GM19239 (cell line): Measurements from ENCODE around the gene MRGPRE.

Experiments used
- DNase-seq: peaks from one replicate; pipeline ENCODE4 v3.0.0; 2011; ENCODE audit warnings: low spot score; ENCODE audit not compliant: insufficient read length
- FAIRE-seq: peaks from 2 replicates; lab custom pipeline; 2011; peaks lifted over from hg19 to GRCh38; lab: Jason Lieb, UNC

MRGPRE gene

DNA sequence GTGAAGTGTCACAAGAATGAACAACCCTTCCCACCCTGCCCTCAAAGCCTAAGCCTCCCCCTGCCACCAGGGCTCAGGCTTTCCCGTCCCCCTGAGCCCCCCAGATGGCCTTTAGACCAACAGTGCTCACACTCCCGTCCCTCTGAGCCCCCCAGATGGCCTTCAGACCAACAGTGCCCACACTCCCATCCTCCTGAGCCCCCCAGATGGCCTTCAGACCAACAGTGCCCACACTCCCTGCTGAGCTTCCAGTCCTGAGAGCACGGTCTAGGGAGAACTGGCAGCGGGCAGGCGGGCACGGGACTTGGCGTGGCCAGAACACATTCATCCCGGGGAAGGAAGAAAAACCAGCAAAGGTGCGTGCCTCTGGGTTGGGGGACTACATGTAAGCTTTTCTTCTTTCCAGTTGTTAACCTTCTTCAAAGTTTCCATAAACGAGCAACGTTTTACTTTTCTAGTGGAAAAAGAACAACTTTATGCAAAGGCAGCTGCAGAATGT lies 16.1 kb downstream of the MRGPRE start:
- FAIRE-seq (no peak), DNase-seq (no peak)

DNA sequence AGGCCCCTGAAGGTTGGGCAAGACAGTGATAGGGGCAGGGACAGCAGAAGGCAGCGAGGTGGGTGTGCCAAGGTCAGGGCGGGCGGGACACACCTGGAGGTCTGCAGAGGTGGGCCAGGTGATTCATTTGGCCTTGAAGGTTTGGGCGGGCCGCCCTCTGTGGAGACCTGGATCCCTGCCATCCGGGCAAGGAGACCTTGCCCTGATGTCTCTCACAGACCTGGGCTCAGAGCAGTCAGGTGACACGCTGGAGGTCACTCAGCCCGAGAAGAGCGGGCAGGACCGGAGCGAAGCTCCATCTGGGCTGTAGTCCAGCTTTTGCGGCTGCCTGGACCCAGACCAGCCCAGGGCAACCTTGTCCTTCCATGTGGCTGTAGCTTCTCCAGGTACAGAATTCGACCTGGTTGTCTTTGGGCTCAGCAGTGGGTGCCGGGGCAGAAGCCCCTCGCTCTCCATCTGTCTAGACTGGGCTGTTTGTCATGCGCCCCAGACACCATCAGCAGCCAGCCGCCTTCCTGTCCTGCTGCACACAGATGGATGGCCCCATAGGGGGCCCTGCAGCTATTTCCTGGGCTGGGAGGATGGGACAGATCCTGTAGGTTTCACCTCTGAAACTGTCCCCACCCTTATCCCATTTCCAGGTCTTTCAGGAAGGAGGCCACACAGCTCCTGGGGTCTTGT lies 16.7 kb downstream of the MRGPRE start:
- no peak for FAIRE-seq
- DNase-seq: no peak

DNA sequence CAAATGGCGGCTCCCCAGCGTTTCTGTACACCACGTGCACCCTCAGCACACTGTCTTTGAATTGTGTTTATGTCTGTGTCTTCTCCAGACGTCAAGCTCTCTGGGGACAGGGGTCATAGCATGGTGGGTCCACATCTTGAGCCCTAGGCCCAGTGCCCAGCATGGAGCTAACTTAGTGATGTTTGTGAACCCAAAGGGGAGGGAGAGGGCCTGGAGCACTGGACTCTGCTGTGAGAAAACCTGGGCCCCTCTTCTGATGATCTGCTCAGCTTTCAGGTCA lies 17.9 kb downstream of the MRGPRE start:
- no peak for FAIRE-seq
- no peak for DNase-seq

DNA sequence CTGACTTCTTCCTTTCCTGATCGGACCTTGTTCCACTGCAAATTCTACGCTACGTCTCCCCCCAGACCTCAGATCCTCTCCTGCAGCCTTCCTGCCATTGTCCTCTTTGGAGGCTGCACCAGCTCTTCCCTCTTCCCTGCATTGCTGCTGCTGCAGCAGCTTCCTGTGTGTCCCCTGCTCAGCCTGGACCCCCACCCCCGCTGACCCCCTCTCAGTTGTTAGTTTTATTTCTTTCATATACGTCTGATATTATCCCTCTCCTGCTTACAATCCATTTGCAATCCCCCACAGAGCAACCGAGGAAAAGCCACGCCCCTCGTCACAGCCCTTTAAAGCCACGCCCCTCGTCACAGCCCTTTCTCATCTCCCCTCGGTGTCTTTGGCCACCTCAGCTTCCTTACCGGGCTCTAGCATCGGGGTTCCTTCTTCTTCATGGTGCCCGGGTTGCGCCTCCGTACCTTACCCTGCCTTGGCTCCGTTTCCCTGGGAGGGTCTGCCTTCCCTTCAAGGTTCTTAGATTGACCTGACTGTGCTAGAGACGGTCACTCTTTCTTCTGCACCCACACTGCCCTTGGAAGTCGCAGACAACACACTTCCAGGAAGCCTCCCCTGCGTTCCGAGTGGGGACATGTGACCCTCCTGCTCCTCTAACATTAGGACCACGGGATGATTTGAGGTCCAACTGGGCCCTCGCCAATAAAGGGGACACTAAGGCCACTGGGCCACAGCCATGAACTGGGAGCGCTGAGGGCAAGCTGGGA lies 18.4 kb downstream of the MRGPRE start:
- no peak for DNase-seq

DNA sequence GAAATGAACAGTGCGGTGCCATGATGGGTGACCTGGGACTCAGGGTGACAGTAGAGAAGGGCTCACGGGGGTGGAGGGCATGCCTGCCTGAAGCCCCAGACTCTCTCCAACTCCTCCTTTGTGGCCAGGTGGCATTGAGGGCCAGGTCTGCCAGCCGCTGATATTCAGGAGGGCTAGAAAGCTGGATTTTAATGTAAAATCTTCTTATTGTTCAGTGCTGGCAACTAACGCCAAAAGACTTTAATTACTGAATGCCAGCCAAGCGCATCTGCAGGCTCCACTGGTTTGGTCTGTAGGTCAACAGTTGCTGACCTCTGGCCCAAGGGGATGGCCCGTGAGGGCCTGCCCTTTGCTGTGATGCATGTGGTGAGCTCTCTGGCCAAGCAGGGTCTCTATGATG lies 23.9 kb downstream of the MRGPRE start:
- no peak for FAIRE-seq
- DNase-seq: no peak

More for the DNA sequence above, 18.4 kb downstream of the MRGPRE start:
- no peak for FAIRE-seq

DNA sequence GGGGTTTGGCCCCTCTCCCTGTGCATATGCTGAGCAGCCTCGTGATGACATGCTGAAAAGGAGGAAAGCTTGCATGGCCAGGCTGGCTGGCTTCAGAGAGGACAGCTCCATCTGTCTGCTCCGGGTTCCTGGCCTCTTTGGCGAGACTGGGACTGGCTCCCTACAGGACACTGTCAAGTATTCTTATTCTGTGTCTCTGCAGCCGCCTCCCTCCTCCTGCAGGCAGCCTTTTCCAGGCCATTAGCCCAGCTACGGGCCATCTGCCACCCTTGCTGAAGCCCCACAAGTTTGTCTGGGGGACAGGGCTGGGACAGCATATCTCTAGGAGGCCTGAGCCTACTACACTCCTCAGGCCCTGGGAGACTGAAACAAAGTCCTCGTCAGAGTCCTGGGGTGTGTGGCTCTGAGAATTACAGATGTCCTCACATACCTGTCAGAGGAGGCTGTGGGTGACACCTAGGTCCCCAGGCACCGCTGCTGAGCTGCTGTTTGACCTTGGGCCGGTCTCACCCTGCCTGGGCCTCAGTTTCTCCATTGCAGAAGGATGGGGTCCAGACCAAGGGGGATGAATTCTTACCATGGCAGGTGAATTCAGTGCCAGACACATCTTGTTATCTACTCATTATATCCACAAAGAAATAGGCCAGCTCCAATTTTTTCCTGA lies 24.6 kb downstream of the MRGPRE start:
- FAIRE-seq (no peak), DNase-seq (no peak)

DNA sequence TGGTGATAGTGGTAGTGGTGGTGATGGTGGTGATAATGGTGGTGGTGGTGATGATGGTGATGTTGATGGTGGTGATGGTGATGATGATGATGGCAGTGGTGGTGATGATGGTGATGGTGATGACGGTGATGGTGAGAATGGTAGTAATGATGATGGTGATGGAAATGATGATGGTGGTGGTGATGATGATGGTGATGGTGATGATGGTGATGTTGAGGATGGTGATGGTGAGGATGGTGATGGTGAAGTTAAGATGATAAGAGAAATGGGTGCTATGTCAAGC lies 25.4 kb downstream of the MRGPRE start:
- FAIRE-seq: no peak
- no peak for DNase-seq

DNA sequence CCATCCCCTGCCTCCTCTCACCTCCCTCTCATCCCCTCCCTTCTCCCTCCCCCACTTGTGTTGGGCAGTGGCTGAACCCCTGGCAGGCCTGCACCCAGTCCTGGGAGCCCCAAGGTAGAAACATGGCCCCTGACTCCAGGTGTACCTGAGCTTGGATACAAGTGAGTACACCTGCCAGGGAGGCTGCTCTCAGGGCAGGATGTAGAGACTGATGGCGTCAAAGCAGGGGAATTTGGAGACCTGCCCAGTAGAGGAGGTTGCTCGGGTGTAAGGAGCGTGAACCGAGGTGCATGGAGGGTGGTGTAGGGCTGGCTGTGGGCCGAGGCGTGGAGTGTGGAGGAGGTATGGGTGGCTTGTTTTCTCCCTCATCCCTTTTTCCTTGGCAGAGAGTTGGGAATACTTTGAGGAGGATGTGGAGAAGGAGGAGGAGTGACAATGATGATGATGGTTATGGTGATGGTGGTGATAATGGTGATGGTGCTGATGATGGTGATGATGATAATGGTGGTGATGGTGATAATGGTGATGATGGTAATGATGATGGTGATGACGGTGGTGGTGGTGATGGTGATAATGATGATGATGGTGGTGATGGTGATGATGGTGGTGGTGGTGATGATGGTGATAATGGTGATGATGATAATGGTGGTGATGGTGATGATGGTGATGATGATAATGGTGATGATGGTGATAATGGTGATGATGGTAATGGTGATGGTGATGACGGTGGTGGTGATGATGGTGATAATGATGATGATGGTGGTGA lies 25.9 kb downstream of the MRGPRE start:
- FAIRE-seq: no peak
- DNase-seq: no peak

DNA sequence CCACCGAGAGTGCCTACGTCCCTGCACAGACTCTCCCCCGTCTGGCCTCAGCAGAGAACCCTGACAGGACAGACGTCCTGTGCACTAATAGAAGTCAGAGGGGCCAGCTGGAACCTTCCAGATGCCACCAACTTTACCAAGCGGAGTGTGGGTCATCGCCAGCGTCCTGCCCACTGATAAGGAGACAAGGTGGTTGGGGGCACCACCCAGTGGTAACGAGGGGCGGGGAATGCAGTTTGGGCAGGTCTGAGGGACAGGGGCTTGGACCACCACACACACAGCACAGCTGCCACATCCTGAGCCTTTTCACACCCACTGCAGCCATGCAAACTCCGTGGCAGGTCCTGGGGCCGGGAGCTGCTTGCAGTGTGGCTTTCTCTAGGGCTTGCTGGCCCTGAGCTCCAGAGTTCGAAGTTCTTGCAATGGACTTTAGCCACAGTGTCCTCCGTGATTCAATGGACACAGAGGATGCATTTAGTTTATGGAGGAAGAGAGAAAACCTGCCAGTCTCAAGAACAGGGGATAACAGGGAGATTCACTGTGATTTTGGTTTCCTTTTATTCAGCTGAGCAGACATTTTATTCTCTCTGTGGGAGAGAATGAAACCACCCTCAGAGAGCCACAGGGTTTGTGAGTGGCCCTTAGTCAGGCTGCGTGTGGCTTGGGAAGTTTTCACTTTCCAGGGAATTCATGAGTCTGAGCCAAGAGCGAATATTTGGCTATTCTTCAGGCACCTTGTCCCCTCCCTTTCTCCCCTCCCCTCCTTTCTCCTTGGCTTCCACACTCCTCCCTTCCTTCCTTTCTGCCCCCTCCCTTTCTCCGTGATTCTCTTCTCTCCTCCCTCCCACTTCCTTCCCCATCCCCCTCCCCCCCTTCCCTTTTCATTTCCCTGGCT lies 26.7 kb downstream of the MRGPRE start:
- DNase-seq (no peak), FAIRE-seq (no peak)

DNA sequence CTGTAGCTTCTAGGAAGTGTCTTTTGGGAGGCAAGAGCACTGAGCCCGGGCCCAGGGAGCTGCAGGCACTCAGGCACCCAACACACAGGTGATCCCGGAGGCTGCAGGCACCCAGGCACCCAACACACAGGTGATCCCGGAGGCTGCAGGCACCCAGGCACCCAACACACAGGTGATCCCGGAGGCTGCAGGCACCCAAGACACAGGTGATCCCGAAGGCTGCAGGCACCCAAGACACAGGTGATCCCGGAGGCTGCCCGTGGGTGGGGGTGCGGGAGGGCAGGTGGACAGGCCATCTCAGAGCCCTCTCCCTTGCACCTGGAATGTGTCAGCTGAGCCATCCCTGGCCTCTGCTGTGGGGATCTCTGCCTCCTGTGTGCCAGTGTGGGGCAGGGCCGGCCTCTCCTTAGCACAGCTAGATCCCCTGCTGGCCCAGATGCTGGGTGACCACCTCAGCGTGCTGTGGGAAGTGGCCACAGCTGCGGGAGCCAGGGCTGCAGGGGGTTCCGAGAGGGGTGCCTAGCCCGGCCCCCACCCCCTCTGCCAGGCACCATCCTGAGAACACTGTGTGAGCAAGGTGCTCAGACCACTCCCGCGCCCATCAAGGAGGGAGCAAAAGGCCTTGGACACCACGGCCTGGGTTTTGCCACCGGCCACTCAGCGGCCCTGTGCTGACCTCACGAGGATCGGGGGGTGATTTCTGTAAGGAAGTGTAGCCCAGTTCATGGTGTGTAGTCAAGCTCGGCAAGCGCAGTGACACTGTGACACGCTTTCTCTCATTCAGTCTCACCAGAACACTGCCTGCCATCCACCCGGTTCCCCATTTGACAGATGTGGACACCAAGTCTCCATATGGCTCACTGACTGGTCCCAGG lies 27.8 kb downstream of the MRGPRE start:
- DNase-seq (no peak), FAIRE-seq (no peak)

DNA sequence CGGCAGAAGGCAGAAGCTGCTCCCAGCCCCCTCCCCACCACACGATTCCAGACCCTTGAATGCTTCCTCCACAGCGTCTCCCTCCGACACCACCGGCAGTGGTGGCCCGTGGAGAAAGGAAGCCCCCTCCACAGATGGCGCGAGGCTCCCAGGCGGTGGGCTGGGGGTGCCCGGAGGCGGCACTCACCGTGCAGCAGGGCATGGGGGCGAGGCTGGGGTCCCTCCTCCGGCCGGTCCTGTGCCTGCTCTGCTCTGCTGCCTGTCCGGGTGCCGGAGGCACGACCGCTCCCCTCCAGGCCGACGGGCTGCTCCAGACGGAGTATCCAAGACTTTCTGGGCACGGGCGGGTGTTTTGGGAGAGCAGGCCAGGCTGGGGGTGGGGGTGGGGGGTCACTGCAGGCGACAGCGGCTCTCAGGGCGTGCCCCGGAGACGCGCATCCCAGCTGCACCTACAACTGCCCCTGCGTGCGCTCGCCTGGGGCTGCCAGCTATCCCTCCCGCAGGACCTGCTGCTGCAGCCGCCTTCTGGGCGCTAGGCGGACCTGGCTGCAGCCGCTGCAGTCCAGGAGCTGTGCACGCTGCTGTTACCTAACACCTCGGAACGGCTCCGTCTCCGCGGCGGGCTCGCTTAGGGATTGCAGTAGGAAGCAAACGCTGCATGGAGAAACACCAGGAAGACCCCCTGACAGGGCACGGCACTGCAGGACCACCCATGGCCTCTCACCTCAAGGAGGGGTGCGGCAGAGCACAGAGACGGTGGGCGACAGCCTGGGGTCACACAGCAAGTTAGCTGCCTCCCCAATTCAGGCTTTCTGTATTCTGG lies 28.8 kb downstream of the MRGPRE start:
- FAIRE-seq: no peak
- no peak for DNase-seq

DNA sequence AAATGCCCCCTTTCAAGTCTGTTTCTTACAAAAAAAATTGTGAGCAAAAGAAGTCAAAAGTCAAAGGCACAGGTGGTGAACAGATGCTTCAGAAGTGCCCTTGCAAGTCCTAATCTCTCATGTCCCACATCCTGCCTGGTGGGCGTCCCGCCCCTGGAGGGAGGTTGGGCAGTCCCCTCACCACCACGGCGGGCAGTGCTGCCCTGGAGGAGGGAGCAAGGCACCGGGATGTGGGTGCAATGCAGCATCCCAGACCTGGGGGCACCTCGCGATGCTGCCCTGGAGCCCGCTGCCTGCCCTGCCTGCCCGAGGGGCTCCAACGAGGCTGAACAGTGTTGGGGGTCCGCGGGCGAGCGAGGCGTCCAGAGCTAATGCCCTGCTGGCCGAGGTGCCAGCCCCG lies 29.5 kb downstream of the MRGPRE start:
- FAIRE-seq: no peak
- no peak for DNase-seq

DNA sequence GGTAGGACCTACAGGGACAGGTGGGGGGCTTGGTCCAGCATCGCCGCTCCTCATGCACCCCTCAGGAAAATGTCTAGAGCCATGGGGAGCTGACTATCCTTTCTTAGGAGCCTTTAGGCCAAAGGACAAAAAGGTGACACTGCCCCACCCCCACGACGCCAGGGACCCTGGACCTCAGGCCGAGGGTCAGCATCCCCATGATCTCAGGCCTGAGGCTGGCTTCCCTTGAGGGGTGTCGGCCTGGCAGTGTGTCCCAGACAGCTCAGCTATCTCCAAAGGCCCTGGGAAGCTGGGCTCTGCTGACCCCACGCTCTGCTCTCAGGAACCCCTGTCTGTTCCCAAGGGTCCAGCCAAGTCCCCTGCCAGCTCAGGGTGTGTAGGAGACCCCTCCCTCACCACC lies 29.9 kb downstream of the MRGPRE start:
- FAIRE-seq: no peak

DNA sequence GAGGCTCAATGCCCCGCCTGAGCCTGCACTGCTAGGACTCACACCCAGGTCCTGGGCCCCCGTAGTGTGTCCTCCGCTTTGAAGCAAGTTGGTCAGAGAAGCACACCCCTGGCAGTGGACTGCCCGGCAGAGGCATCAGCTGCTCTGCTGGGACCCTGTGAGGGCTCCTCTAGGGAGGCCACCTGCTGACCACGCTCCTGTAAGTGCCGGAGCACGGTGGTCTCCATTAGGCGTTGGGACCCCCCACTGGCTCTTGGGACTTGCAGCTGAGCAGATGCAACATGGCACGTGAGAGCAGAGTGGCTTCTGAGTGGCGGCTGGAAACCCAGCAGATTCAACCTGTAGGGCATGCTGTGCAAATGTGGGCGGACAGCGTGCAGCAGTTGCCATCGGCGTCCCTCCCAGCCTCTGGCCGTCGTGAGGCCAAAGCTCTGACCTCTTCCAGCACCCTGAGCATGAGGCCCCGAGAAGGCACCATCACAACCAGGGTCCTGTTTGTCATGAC lies 30.5 kb downstream of the MRGPRE start:
- DNase-seq (no peak), FAIRE-seq (no peak)

More for the DNA sequence above, 29.9 kb downstream of the MRGPRE start:
- no peak for DNase-seq

DNA sequence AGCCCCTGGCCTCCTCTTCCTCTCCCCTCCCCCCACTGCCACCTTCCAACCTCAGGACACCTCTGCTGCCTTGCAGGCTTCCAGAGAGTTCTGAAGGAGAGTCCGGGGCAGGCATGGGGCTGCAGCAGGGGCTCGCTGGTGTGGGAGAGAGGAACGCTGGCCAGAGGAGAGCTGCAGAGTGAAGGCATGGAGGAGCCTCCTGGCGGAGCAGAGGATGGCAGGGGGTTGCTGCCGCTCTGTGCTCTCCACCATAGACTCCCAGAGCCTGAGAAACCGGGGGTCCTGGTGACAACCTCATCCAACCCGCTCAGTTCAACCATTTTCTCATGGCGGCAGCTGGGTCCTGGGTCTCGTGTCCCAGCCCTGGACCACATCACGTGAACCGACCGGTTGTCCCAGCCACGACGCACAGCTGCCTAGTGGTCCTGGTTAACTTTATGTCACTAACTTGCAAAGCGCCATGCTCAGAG lies 31.1 kb downstream of the MRGPRE start:
- DNase-seq (no peak), FAIRE-seq (no peak)

DNA sequence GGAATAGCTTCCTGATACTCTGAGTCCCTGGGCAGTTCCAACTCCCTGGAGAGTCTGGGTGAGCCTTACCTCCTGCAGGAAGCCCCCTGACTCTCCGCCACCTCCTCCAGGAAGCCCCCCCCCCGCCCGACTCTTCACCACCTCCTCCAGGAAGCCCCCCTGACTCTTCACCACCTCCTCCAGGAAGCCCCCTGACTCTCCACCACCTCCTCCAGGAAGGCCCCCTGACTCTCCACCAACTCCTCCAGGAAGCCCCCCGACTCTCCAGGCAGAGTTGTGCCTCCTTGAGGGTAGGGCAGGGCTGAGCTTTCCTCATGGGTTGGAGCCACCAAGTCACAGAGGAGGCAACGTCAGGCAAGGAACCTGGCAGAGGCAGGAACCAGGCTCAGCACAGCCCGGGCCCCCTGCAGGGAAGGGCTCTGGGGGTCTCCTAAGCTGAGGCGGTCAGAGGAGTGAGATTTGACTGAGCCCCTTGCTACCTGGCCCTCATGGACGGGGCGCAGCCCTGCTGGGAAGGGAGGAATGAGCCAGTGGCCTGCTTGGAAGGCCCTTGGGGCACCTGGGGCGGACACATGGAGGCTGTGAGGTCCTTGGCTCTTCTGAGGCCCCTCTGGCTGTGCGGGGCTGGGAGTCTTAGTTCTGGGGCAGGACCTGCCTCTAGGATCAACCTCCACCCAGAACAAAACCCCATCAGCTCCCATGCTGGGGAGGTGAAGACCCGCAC lies 31.7 kb downstream of the MRGPRE start:
- FAIRE-seq (no peak), DNase-seq (no peak)
